WTC11 (cell line): ENCODE data around the gene ZNF700.

Experiments used
- CREB1 ChIP-seq: sonication (generic); formaldehyde crosslinking; IDR thresholded peaks from 2 replicates; pipeline ENCODE4 v1.8.0; 2023; ENCODE audit warnings: mild to moderate bottlenecking, missing genetic modification reagents
- ESRRA ChIP-seq: sonication (generic); formaldehyde crosslinking; IDR thresholded peaks from 2 replicates; pipeline ENCODE4 v1.8.1; 2022; ENCODE audit warnings: mild to moderate bottlenecking, missing genetic modification reagents, borderline replicate concordance
- KAT7 ChIP-seq: sonication (generic); formaldehyde crosslinking; IDR thresholded peaks from 2 replicates; pipeline ENCODE4 v1.8.1; 2023; ENCODE audit warnings: missing genetic modification reagents, mild to moderate bottlenecking, borderline replicate concordance
- NR2C2 ChIP-seq: sonication (generic); formaldehyde crosslinking; IDR thresholded peaks from 2 replicates; pipeline ENCODE4 v1.8.0; 2022; ENCODE audit warnings: mild to moderate bottlenecking, missing genetic modification reagents
- SP1 ChIP-seq: sonication (generic); formaldehyde crosslinking; conservative IDR thresholded peaks from 2 replicates; pipeline ENCODE4 v1.8.1; 2022; ENCODE audit warnings: missing genetic modification reagents
- ZNF317 ChIP-seq: sonication (generic); formaldehyde crosslinking; IDR thresholded peaks from 2 replicates; pipeline ENCODE4 v1.8.1; 2023; ENCODE audit warnings: low read depth, mild to moderate bottlenecking, moderate library complexity, missing genetic modification reagents, borderline replicate concordance
- TF ChIP-seq, protein P1 (sequence below): fragments of 200-600 bp; IDR thresholded peaks from 2 replicates; pipeline ENCODE4 v1.8.0; 2022; ENCODE audit warnings: antibody characterized with exemption
- TF ChIP-seq, protein P2 (sequence below): sonication (generic); formaldehyde crosslinking; IDR thresholded peaks from 2 replicates; pipeline ENCODE4 v1.8.0; 2022; ENCODE audit warnings: mild to moderate bottlenecking, missing genetic modification reagents
- TF ChIP-seq, protein P3 (sequence below): sonication (generic); formaldehyde crosslinking; IDR thresholded peaks from 2 replicates; pipeline ENCODE4 v1.8.1; 2022; ENCODE audit warnings: missing genetic modification reagents, borderline replicate concordance

DNA sequence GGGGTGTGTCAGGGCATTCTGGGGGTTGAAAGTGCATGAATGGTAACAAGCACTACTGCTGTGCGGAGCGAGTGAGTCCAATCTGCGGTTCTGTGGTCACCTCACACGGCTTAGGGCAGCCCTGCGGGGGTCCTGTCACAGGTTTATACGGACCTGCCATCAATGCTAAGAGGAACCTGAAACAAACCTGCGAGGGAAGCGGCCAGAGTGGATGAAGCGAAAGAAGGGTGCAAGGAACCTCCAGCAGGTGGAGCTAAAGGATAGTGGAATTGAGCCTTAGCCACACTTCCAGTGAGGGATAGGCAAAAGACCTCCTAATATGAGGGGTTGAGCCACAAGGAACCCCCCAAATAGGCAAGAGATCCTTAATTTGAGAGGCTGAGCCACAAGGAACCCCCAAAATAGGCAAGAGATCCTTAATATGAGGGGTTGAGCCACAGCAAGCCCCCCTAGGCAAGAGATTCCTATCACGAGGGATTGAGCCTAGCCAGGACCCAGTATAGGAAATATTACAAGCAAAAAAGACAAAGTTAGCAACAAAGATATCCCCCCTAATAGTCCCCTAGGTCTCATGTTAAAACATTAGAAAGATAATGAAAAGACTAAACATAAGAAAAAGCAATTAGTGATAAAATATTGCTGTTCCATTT lies 43.6 kb upstream of the ZNF700 start:
- TF ChIP-seq ESRRA (no peak), NR2C2 (no peak), KAT7 (CRISPR knock-in tag) (no peak), CREB1 (CRISPR knock-in tag) (no peak), SP1 (CRISPR knock-in tag) (no peak), ZNF317 (no peak)
- TF ChIP-seq, protein P1, sequence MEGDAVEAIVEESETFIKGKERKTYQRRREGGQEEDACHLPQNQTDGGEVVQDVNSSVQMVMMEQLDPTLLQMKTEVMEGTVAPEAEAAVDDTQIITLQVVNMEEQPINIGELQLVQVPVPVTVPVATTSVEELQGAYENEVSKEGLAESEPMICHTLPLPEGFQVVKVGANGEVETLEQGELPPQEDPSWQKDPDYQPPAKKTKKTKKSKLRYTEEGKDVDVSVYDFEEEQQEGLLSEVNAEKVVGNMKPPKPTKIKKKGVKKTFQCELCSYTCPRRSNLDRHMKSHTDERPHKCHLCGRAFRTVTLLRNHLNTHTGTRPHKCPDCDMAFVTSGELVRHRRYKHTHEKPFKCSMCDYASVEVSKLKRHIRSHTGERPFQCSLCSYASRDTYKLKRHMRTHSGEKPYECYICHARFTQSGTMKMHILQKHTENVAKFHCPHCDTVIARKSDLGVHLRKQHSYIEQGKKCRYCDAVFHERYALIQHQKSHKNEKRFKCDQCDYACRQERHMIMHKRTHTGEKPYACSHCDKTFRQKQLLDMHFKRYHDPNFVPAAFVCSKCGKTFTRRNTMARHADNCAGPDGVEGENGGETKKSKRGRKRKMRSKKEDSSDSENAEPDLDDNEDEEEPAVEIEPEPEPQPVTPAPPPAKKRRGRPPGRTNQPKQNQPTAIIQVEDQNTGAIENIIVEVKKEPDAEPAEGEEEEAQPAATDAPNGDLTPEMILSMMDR, result peak; percentile 51
- TF ChIP-seq, protein P2, sequence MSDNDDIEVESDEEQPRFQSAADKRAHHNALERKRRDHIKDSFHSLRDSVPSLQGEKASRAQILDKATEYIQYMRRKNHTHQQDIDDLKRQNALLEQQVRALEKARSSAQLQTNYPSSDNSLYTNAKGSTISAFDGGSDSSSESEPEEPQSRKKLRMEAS (CRISPR knock-in tag), result no peak
- TF ChIP-seq, protein P3, sequence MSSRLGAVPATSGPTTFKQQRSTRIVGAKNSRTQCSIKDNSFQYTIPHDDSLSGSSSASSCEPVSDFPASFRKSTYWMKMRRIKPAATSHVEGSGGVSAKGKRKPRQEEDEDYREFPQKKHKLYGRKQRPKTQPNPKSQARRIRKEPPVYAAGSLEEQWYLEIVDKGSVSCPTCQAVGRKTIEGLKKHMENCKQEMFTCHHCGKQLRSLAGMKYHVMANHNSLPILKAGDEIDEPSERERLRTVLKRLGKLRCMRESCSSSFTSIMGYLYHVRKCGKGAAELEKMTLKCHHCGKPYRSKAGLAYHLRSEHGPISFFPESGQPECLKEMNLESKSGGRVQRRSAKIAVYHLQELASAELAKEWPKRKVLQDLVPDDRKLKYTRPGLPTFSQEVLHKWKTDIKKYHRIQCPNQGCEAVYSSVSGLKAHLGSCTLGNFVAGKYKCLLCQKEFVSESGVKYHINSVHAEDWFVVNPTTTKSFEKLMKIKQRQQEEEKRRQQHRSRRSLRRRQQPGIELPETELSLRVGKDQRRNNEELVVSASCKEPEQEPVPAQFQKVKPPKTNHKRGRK (CRISPR knock-in tag), result no peak
